IMR-90 (cell line): ENCODE data around the gene MLLT3. TPM values are rescaled to one million over a fixed set of nuclear protein-coding genes. Genes with fewer than 3 reads are reported as not detected.

Experiments
- ATAC-seq: fragments of 200-7000 bp; cut with Tn5 transposase; 2 replicates; pipeline ENCODE4 v1.9.1; 2020; ENCODE audit warnings: low read depth, mild to moderate bottlenecking, moderate library complexity
- BruUV-seq: library from RNA; stranded (reverse); fragments of 400-500 nt; replicated peaks from 2 replicates; lab custom pipeline; 2021; lab: Mats Ljungman, UMichigan
- CTCF ChIA-PET: fragments of 300-600 bp; formaldehyde crosslinking; extraction: SDS; loops from one replicate; lab custom pipeline; 2021; ENCODE audit warnings: antibody characterized with exemption; lab: Yijun Ruan, JAX
- POLR2A ChIA-PET: fragments of 300-600 bp; sonication (Branson Sonifier 250); formaldehyde crosslinking; loops from one replicate; lab custom pipeline; 2022; ENCODE audit warnings: antibody characterized with exemption; ENCODE audit not compliant: unreplicated experiment; lab: Charles Lee
- DNase-seq: peaks from one replicate; pipeline ENCODE4 v3.0.0; 2013
- H2AFZ ChIP-seq: replicated peaks from 2 replicates; pipeline ENCODE3; 2013; ENCODE audit warnings: low read length, mild to moderate bottlenecking; ENCODE audit not compliant: poor library complexity
- H2AK5ac ChIP-seq: 2 replicates; pipeline ENCODE4 v1.6.1; 2013; ENCODE audit warnings: low read depth, low read length, inconsistent platforms
- H2AK9ac ChIP-seq: replicated peaks from 2 replicates; pipeline ENCODE3; 2013; ENCODE audit warnings: mild to moderate bottlenecking, low read depth, low read length, moderate library complexity; ENCODE audit not compliant: poor library complexity
- H2BK120ac ChIP-seq: 2 replicates; pipeline ENCODE4 v1.6.1; 2013; ENCODE audit warnings: low read depth, low read length, inconsistent platforms
- H2BK15ac ChIP-seq: 3 replicates; pipeline ENCODE4 v1.6.1; 2013; ENCODE audit warnings: low read depth, low read length, inconsistent platforms
- H2BK20ac ChIP-seq: 2 replicates; pipeline ENCODE4 v1.6.1; 2013; ENCODE audit warnings: low read depth, mild to moderate bottlenecking, inconsistent platforms, low read length, moderate library complexity
- H2BK5ac ChIP-seq: 2 replicates; pipeline ENCODE4 v1.6.1; 2013; ENCODE audit warnings: mild to moderate bottlenecking, low read depth, low read length, inconsistent platforms; ENCODE audit not compliant: poor library complexity, severe bottlenecking
- H3K14ac ChIP-seq: replicated peaks from 2 replicates; pipeline ENCODE4 v1.6.1; 2013; ENCODE audit warnings: low read depth, low read length, inconsistent platforms
- H3K18ac ChIP-seq: 2 replicates; pipeline ENCODE4 v1.6.1; 2013; ENCODE audit warnings: low read depth, low read length, control low read depth
- H3K23ac ChIP-seq: 2 replicates; pipeline ENCODE4 v1.6.1; 2013; ENCODE audit warnings: low read depth, low read length, inconsistent platforms
- H3K27ac ChIP-seq: 2 replicates; pipeline ENCODE4 v1.5.1; 2013; ENCODE audit warnings: mild to moderate bottlenecking, control low read depth, low read length; ENCODE audit not compliant: insufficient read depth
- H3K27me3 ChIP-seq: 2 replicates; pipeline ENCODE4 v1.6.1; 2013; ENCODE audit warnings: low read length; ENCODE audit not compliant: control insufficient read depth, insufficient read depth
- H3K36me3 ChIP-seq: 2 replicates; pipeline ENCODE4 v1.6.1; 2013; ENCODE audit warnings: low read length, mixed read lengths; ENCODE audit not compliant: control insufficient read depth, insufficient read depth
- H3K4ac ChIP-seq: 2 replicates; pipeline ENCODE4 v1.6.1; 2013; ENCODE audit warnings: low read depth, low read length, inconsistent platforms
- H3K4me1 ChIP-seq: 2 replicates; pipeline ENCODE4 v1.6.1; 2013; ENCODE audit warnings: low read length, mixed read lengths; ENCODE audit not compliant: control insufficient read depth, insufficient read depth
- H3K4me2 ChIP-seq: 2 replicates; pipeline ENCODE4 v1.6.1; 2013; ENCODE audit warnings: low read depth, mild to moderate bottlenecking, control low read depth, low read length, moderate library complexity
- H3K4me3 ChIP-seq: 2 replicates; pipeline ENCODE4 v1.5.1; 2013; ENCODE audit warnings: low read depth, mild to moderate bottlenecking, control low read depth, low read length, moderate library complexity; ENCODE audit not compliant: insufficient read depth
- H3K56ac ChIP-seq: 2 replicates; pipeline ENCODE4 v1.6.1; 2013; ENCODE audit warnings: low read length, inconsistent platforms; ENCODE audit not compliant: insufficient read depth; ENCODE audit errors: extremely low read depth
- H3K79me1 ChIP-seq, 2 experiments: 2 replicates each; pipeline ENCODE4 v1.6.1; 2013; ENCODE audit warnings: low read length in 2 of 2, inconsistent platforms in 1 of 2, low read depth in 1 of 2
- H3K9ac ChIP-seq: 2 replicates; pipeline ENCODE4 v1.6.1; 2013; ENCODE audit warnings: low read depth, low read length, control low read depth
- H3K9me1 ChIP-seq: 2 replicates; pipeline ENCODE4 v1.6.1; 2013; ENCODE audit warnings: low read length, inconsistent platforms; ENCODE audit not compliant: insufficient read depth
- H3K9me3 ChIP-seq: 2 replicates; pipeline ENCODE4 v1.6.1; 2013; ENCODE audit warnings: low read length; ENCODE audit not compliant: control insufficient read depth, insufficient read depth
- H4K20me1 ChIP-seq: 2 replicates; pipeline ENCODE4 v1.6.1; 2013; ENCODE audit warnings: low read length, inconsistent platforms; ENCODE audit not compliant: insufficient read depth
- H4K5ac ChIP-seq: 2 replicates; pipeline ENCODE4 v1.6.1; 2013; ENCODE audit warnings: mild to moderate bottlenecking, low read depth, low read length, control low read depth
- H4K8ac ChIP-seq, 2 experiments: 2 replicates each; pipeline ENCODE4 v1.6.1; 2013; ENCODE audit warnings: low read depth in 2 of 2, low read length in 2 of 2, control low read depth in 1 of 2, inconsistent platforms in 1 of 2
- H4K91ac ChIP-seq: 2 replicates; pipeline ENCODE4 v1.6.1; 2013; ENCODE audit warnings: low read depth, low read length, inconsistent platforms; ENCODE audit not compliant: insufficient read depth
- CHD1 ChIP-seq: IDR thresholded peaks from 2 replicates; pipeline ENCODE4 v1.6.1; 2012; ENCODE audit warnings: low read depth, low read length, improper control_type of control experiment
- ELK1 ChIP-seq: fragments of 150-350 bp; IDR thresholded peaks from 2 replicates; pipeline ENCODE4 v1.6.1; 2016; ENCODE audit warnings: low read depth, mild to moderate bottlenecking, low read length, moderate library complexity, borderline replicate concordance
- FOS ChIP-seq: fragments of 150-350 bp; IDR thresholded peaks from 2 replicates; pipeline ENCODE4 v1.6.1; 2016; ENCODE audit warnings: low read depth, low read length
- MAFK ChIP-seq: IDR thresholded peaks from 2 replicates; pipeline ENCODE4 v1.6.1; 2012; ENCODE audit warnings: low read depth, low read length, improper control_type of control experiment
- MAZ ChIP-seq: IDR thresholded peaks from 2 replicates; pipeline ENCODE4 v1.6.1; 2012; ENCODE audit warnings: low read depth, mild to moderate bottlenecking, low read length, improper control_type of control experiment, moderate library complexity, borderline replicate concordance
- NFE2L2 ChIP-seq: fragments of 150-350 bp; IDR thresholded peaks from 2 replicates; pipeline ENCODE4 v1.6.1; 2016; ENCODE audit warnings: low read depth, mild to moderate bottlenecking, low read length
- POLR2A ChIP-seq: IDR thresholded peaks from 2 replicates; pipeline ENCODE4 v1.6.1; 2012; ENCODE audit warnings: mild to moderate bottlenecking, low read depth, low read length
- SMC3 ChIP-seq: fragments of 150-350 bp; IDR thresholded peaks from 2 replicates; pipeline ENCODE4 v1.6.1; 2016; ENCODE audit warnings: low read depth, mild to moderate bottlenecking, antibody characterized with exemption, low read length, moderate library complexity
- WGBS, 2 experiments: methylation state at CpG; one replicate each; pipeline versions ENCODE4 v1.1.5 to v1.1.7; 2013; ENCODE audit warnings: missing lambda C conversion rate in 2 of 2; ENCODE audit not compliant: insufficient read length in 1 of 2; ENCODE audit errors: extremely low coverage in 2 of 2; 5-methylcytosine and 5-hydroxymethylcytosine counted together
- dilution Hi-C: fragments of 300-500 bp; cut with HindIII; formaldehyde crosslinking; loops from one replicate; pipeline ENCODE4 v1.14.3; 2018; ENCODE audit warnings: low sequenced_read_pairs; ENCODE audit not compliant: unreplicated experiment
- in situ Hi-C: fragments of 300-500 bp; cut with MboI; formaldehyde crosslinking; loops from 3 replicates; pipeline ENCODE4 v1.14.3; 2019; ENCODE audit warnings: low sequenced_read_pairs, inconsistent platforms, mixed read lengths
- intact Hi-C: fragments of 100-400 bp; cut with micrococcal nuclease; formaldehyde crosslinking; loops from 2 replicates; pipeline ENCODE4 v1.10.0; 2022
- polyA plus RNA-seq, 3 experiments: library from polyadenylated mRNA; depleted of rRNA; stranded (reverse); fragments of >200 nt; gene quantifications; 2 replicates each; pipeline ENCODE4 v1.2.3, GENCODE V29; 2012; ENCODE audit warnings: low replicate concordance in 1 of 3
- total RNA-seq: library from RNA; depleted of rRNA; stranded (reverse); fragments of >200 nt; gene quantifications from 2 replicates; pipeline ENCODE4 v1.2.3, GENCODE V29; 2012

MLLT3 gene
- total and polyA plus RNA-seq, 2 of the 4 experiments (the other 2 are of a cell fraction), result 10.4 to 21.1 TPM

GRCh38 chr9:20579524-20580314 lies 42.6 kb downstream of the MLLT3 start:
- no peaks in the 10 kb centered on the region for H3K27me3 ChIP-seq
- ChIA-PET CTCF (no interaction called here), POLR2A (no interaction called here)
- H3K9ac ChIP-seq, result no peak overlapping the region
- no peak overlapping the region for H4K91ac ChIP-seq
- WGBS, 2 experiments, result no CpG with 5 or more reads among the region's 2 CpGs
- no peak overlapping the region for H2AK5ac ChIP-seq
- in situ Hi-C loops (no loop called here), dilution Hi-C loops (no loop called here), intact Hi-C loops (no loop called here)
- no peaks in the 10 kb centered on the region for H4K20me1 ChIP-seq
- H3K4me1 ChIP-seq, result peaks cover 2% of the 10 kb centered on the region; the same call in 1 of the 2 replicates
- H3K23ac ChIP-seq, result no peak overlapping the region
- ATAC-seq, result no peak
- H2BK120ac ChIP-seq, result no peak overlapping the region
- H3K79me1 ChIP-seq, result peaks cover 13 to 14% of the 10 kb centered on the region in 2 experiments; a peak in 3 of 4 replicates
- TF ChIP-seq MAZ, result no peak
- no peak for TF ChIP-seq NFE2L2
- TF ChIP-seq POLR2A, result no peak
- no peak for TF ChIP-seq FOS
- no peak for TF ChIP-seq SMC3
- TF ChIP-seq MAFK, result no peak
- no peak for TF ChIP-seq CHD1
- no peak for TF ChIP-seq ELK1
- no peak overlapping the region for H2AFZ ChIP-seq
- H3K4me2 ChIP-seq, result no peak overlapping the region
- no peak overlapping the region for H3K56ac ChIP-seq
- H2BK20ac ChIP-seq, result no peak overlapping the region
- DNase-seq, result no peak
- H2AK9ac ChIP-seq, result no peak overlapping the region
- no peak overlapping the region for H3K18ac ChIP-seq
- 0 out of 2 replicates have a peak overlapping the region, but pooled peaks have one; percentile 6 for H3K4ac ChIP-seq
- H3K4me3 ChIP-seq, result no peak overlapping the region
- H3K27ac ChIP-seq, result no peak overlapping the region
- H2BK15ac ChIP-seq, result 0 out of 3 replicates have a peak overlapping the region, but pooled peaks have one; percentile 6
- H3K36me3 ChIP-seq, result 0 out of 2 replicates have a peak, but pooled peaks cover 1% of the 10 kb centered on the region
- no peak overlapping the region for H2BK5ac ChIP-seq
- no peak overlapping the region for H4K8ac ChIP-seq
- no peaks in the 10 kb centered on the region for H3K9me1 ChIP-seq
- no TSS peak for BruUV-seq
- no peak overlapping the region; the same call in 1 of the 2 replicates for H4K5ac ChIP-seq
- peak overlapping the region; percentile 61; the same call in 1 of the 2 replicates for H3K14ac ChIP-seq
- H3K9me3 ChIP-seq, result peaks cover 5% of the 10 kb centered on the region; the same call in 1 of the 2 replicates
